Measurements from ENCODE around the gene PYGO1.

GRCh38 chr15:55587321-55588069 lies 650 bp downstream of the PYGO1 start:
- TF ChIP-seq POLR2AphosphoS5 (IDR thresholded peaks at IDR 0.05; ENCODE audit: borderline replicate concordance, low read depth, low read length) (no peak), EZH2 (IDR thresholded peaks at IDR 0.05) (no peak)
